MG63 (cell line): ENCODE data around the gene TMC4. TPM values are rescaled to one million over a fixed set of nuclear protein-coding genes. Genes with fewer than 3 reads are reported as not detected.
"Not testable (repeated sequence)": the region's sequence is repeated elsewhere in the genome, so short reads cannot be mapped to it uniquely, and the experiment has no call there.

Experiments used
- DNase-seq: peaks from one replicate; pipeline ENCODE4 v3.0.0-alpha.2; 2020
- H3K27me3 ChIP-seq: fragments of 250-450 bp; sonication (Bioruptor Pico); 2 replicates; pipeline ENCODE4 v1.5.1; 2020; ENCODE audit warnings: mild to moderate bottlenecking, moderate library complexity
- H3K36me3 ChIP-seq: fragments of 250-450 bp; sonication (Bioruptor Pico); 2 replicates; pipeline ENCODE4 v1.5.1; 2020; ENCODE audit warnings: mild to moderate bottlenecking, moderate library complexity
- H3K4me3 ChIP-seq: fragments of 250-450 bp; sonication (Bioruptor Pico); 2 replicates; pipeline ENCODE4 v1.5.1; 2020; ENCODE audit warnings: mild to moderate bottlenecking, moderate library complexity
- H3K9me3 ChIP-seq: fragments of 250-450 bp; sonication (Bioruptor Pico); 2 replicates; pipeline ENCODE4 v1.5.1; 2020; ENCODE audit warnings: mild to moderate bottlenecking, moderate library complexity
- total RNA-seq: library from RNA; depleted of rRNA; stranded (reverse); fragments of >200 nt; shearing (Covaris generic); gene quantifications from 2 replicates; pipeline ENCODE4 v1.2.3, GENCODE V29; 2014; ENCODE audit warnings: low replicate concordance

Gene TMC4
- total RNA-seq, 1 experiment from 2014 or later: not detected

- Histone ChIP-seq H3K27me3 (no peaks in the 10 kb centered on the region), H3K4me3 (no peak overlapping the region), H3K9me3 (no peaks in the 10 kb centered on the region), H3K36me3 (peaks cover 81% of the 10 kb centered on the region)
- DNase-seq: no peak
Measured at GRCh38 chr19:54207676-54207982, 34.7 kb upstream of the TMC4 start.

DNA sequence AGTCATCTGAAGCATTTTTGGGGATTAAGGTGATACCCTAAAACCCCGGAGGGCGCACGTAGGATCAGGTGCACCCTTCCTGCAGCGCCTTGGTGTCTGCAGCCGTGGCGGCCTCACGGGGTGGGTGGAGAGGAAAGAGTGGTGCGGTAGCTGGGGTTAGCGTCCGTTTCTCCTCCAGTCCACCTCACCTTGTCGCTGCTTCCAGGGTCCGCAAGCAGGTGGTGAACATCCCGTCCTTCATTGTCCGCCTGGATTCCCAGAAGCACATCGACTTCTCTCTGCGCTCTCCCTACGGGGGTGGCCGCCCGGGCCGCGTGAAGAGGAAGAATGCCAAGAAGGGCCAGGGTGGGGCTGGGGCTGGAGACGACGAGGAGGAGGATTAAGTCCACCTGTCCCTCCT lies 34.2 kb upstream of the TMC4 start:
- DNase-seq: not testable (repeated sequence)
- H3K36me3 ChIP-seq: peaks cover 83% of the 10 kb centered on the region

DNA sequence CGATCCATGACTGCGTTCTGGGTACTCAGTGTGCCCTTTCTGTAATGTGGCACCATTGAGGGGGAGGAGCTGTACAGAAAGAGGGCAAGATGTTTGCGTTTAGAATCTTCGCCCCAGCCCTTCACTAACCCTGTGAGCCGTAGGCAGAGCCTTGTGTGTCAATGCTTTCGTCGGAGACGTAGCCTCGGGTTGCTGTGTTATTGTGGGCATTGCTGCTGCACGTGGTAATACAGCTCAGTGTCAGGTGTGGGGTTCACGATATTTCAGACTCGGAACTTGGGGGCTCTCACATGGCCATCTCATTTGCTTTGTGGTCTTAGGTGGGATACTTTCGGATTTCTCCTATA lies 33.8 kb upstream of the TMC4 start:
- Histone ChIP-seq H3K36me3 (peaks cover 87% of the 10 kb centered on the region), H3K4me3 (no peak overlapping the region), H3K27me3 (no peaks in the 10 kb centered on the region), H3K9me3 (no peaks in the 10 kb centered on the region)
- no peak for DNase-seq

More for the DNA sequence above, 34.2 kb upstream of the TMC4 start:
- H3K27me3 ChIP-seq, H3K4me3 ChIP-seq, H3K9me3 ChIP-seq: not testable (repeated sequence)

DNA sequence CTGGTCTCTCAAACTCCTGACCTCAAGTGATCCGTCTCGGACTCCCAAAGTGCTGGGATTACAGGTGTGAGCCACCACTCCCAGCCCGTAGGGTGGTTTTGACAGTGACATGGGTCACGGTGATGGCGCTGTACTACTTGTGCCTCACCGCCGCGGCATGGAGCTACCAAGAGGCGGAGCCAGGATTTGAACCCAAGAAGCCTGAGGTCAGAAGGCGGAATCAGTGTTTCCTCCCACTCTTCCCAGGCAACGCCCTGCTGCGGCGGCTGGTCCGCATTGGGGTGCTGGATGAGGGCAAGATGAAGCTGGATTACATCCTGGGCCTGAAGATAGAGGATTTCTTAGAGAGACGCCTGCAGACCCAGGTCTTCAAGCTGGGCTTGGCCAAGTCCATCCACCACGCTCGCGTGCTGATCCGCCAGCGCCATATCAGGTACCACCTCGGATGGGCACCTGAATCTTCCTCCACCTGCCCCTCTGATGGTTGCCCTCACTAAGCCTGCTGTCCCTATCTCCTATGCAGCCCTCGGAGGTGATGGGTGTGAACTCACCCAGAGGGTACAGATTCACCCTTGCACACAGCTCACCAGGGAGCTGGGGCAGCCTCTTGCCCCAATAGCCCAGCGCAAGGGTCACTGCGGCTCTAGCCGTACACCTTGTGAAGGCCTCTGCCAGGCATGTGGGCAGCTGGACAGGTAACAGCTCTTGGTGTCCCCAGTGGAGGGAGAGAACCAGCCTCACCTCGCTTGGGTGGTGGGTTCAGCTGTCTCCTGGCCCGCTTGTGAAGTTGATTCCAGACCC lies 33.3 kb upstream of the TMC4 start:
- DNase-seq: no peak
- H3K4me3 ChIP-seq: no peak overlapping the region
- H3K27me3 ChIP-seq: no peaks in the 10 kb centered on the region
- no peaks in the 10 kb centered on the region for H3K9me3 ChIP-seq
- peaks cover 92% of the 10 kb centered on the region for H3K36me3 ChIP-seq

DNA sequence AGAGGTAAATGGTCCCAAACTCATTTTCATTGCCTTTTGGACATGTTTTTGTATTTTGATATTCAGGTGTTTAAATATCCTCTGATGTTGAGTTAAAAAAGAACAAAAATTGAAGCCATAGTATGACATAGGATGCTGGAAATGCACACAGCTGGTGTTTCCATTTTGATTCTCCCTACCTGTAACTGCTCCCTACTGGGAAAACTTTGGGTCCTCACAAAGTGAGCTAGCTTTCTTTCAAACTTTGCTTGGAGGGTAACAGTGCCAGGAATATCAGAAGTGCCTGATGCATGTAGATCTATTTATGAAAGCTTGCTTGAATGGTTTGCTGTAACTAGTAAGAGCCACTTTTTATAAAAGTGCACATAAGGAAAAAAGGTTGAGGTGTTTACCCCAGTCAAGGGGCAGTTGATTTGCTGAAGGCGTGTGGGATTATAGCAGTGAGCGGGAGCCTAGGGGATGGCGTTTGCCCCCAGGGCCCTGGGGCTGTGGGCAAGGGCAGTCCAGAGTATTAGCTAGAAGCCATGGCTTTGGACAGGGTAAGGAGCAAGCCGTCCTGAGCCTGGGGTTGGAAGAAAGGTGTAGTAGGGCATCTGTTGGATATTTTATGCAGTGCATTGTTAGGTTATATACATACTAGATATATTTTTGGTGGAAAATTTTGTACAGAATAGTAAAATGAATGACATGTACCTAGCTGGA lies 32.0 kb upstream of the TMC4 start:
- DNase-seq: no peak
- H3K9me3 ChIP-seq: no peaks in the 10 kb centered on the region
- H3K36me3 ChIP-seq: peaks cover 91% of the 10 kb centered on the region
- peak overlapping the region; percentile 82; the same call in 1 of the 2 replicates for H3K4me3 ChIP-seq
- no peaks in the 10 kb centered on the region for H3K27me3 ChIP-seq

GRCh38 chr19:54203151-54203611 lies 30.2 kb upstream of the TMC4 start:
- peak; percentile 66 for DNase-seq
- Histone ChIP-seq H3K36me3 (peaks cover 75% of the 10 kb centered on the region), H3K4me3 (peak overlapping the region; percentile 82), H3K9me3 (no peaks in the 10 kb centered on the region), H3K27me3 (no peaks in the 10 kb centered on the region)

DNA sequence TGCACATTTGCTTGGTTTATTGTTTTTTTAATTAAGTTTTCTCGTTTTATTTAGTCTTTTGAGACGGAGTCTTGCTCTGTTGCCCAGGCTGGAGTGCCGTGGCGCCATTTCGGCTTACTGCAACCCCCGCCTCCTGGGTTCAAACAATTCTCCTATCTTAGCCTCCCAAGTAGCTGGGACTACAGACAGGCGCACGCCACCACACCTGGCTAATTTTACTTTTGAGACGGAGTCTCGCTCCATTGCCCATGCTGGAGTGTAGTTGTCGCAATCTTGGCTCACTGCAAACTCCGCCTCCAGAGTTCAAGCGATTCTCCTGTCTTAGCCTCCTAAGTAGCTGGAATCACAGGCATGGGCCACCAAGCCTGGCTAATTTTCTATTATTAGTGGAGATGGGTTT lies 29.0 kb upstream of the TMC4 start:
- no peaks in the 10 kb centered on the region for H3K27me3 ChIP-seq
- no peaks in the 10 kb centered on the region for H3K9me3 ChIP-seq
- peaks cover 63% of the 10 kb centered on the region for H3K36me3 ChIP-seq
- no peak for DNase-seq
- peak overlapping the region; percentile 82 for H3K4me3 ChIP-seq

DNA sequence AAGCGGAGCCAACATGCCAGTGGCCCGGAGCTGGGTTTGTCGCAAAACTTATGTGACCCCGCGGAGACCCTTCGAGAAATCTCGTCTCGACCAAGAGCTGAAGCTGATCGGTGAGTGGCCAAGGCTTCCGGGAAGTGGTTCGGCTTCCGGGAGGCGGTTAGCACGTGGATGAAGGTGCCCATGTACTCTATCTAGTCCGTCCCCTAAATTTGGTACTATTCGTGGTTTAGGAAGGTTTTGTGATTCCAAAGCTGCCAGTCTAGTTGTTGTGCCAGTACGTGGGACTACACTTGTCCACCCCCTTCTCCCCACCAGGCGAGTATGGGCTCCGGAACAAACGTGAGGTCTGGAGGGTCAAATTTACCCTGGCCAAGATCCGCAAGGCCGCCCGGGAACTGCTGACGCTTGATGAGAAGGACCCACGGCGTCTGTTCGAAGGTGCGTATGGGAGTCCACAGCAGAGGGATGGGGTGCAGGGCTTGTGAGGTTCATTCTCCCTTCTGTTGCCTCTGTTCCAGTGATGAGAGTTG lies 28.3 kb upstream of the TMC4 start:
- Histone ChIP-seq H3K9me3 (no peaks in the 10 kb centered on the region), H3K4me3 (peak overlapping the region; percentile 82), H3K36me3 (peaks cover 56% of the 10 kb centered on the region), H3K27me3 (no peaks in the 10 kb centered on the region)
- no peak for DNase-seq

GRCh38 chr19:54199401-54199800 lies 26.4 kb upstream of the TMC4 start:
- no peak overlapping the region for H3K4me3 ChIP-seq

DNA sequence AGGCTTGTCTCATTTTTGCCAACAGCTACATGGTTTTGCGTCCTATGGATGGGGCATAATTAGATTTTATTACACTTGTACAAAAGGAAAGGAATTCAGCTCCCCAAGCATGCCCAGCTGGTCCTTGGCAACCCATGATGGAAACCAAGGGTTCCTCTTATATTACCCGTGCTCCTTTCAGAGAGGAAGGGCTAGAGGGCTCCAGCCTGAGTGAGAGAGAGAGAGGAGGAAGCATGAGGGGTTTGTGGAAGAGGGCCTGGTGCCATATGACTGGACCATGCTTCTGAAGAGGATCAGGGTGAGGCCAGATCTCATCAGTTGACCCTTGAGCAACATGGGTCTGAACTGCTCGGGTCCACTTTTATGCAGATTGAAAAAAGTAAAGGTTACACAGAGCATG lies 24.2 kb upstream of the TMC4 start:
- no peaks in the 10 kb centered on the region for H3K27me3 ChIP-seq
- H3K4me3 ChIP-seq: no peak overlapping the region
- DNase-seq: no peak
- no peaks in the 10 kb centered on the region for H3K9me3 ChIP-seq
- peaks cover 36% of the 10 kb centered on the region for H3K36me3 ChIP-seq

More at GRCh38 chr19:54199401-54199800, 26.4 kb upstream of the TMC4 start:
- peaks cover 44% of the 10 kb centered on the region for H3K36me3 ChIP-seq
- no peaks in the 10 kb centered on the region for H3K9me3 ChIP-seq
- H3K27me3 ChIP-seq: no peaks in the 10 kb centered on the region
- DNase-seq: no peak

- Histone ChIP-seq H3K36me3 (peaks cover 31% of the 10 kb centered on the region), H3K9me3 (no peaks in the 10 kb centered on the region), H3K4me3 (no peak overlapping the region), H3K27me3 (no peaks in the 10 kb centered on the region)
- peak; percentile 77 for DNase-seq
Measured at GRCh38 chr19:54196536-54196935, 23.6 kb upstream of the TMC4 start.

DNA sequence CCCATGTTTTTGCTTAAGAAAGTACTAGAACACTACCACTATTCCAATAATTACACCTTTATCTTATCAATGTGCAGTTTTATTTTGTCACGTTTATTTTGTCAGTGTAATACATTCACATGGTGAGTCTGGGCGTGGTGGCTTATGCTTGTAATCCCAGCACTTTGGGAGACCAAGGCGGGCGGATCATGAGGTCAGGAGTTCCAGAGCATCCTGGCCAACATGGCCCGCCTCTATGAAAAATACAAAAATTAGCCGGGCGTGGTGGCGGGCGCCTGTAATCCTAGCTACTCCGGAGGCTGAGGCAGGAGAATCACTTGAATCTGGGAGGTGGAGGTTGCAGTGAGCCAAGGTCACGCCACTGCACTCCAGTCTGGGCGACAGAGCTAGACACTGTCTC lies 21.5 kb upstream of the TMC4 start:
- not testable (repeated sequence) for H3K27me3 ChIP-seq, H3K4me3 ChIP-seq, H3K9me3 ChIP-seq, DNase-seq
- peaks cover 22% of the 10 kb centered on the region for H3K36me3 ChIP-seq

DNA sequence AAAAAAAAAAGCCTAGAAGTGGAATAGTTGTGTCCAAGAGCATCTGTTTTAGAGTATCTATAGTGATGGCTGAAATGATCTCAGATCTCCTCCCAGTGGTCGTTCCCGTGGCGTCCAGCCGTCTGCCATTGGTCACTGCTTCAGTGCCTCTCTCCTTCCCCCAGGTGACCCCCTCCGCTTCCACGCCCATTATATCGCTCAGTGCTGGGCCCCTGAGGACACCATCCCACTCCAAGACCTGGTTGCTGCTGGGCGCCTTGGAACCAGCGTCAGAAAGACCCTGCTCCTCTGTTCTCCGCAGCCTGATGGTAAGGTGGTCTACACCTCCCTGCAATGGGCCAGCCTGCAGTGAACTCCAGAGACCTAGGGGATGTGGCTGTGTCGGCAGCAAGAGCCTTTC lies 20.1 kb upstream of the TMC4 start:
- Histone ChIP-seq H3K9me3 (no peaks in the 10 kb centered on the region), H3K4me3 (no peak overlapping the region), H3K27me3 (no peaks in the 10 kb centered on the region), H3K36me3 (peaks cover 22% of the 10 kb centered on the region)
- no peak for DNase-seq

DNA sequence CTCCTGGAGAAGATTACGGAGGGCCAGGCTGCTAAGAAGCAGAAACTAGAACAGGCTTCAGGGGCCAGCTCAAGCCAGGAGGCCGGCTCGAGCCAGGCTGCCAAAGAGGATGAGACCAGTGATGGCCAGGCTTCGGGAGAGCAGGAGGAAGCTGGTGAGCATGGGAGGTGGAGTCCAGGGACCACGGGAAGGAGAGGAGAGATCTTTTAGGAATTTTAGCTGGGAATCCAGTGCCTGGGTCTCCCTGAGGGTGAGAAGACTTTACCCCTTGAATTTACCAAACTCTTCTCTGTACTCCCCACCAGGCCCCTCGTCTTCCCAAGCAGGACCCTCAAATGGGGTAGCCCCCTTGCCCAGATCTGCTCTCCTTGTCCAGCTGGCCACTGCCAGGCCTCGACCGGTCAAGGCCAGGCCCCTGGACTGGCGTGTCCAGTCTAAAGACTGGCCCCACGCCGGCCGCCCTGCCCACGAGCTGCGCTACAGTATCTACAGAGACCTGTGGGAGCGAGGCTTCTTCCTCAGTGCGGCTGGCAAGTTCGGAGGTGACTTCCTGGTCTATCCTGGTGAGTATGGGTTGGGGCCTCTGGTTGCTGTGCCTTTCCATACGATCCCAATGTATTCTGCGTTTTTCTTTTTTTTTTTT lies 19.0 kb upstream of the TMC4 start:
- Histone ChIP-seq H3K4me3 (peak overlapping the region; percentile 84), H3K36me3 (peaks cover 22% of the 10 kb centered on the region), H3K27me3 (no peaks in the 10 kb centered on the region), H3K9me3 (no peaks in the 10 kb centered on the region)
- DNase-seq: no peak

GRCh38 chr19:54191011-54191810 lies 18.3 kb upstream of the TMC4 start, which contains the start of gene TSEN34:
TSS of gene TSEN34 (plus strand) at chr19:54191308. CDS start at chr19:54191365, 57 bp downstream.
- H3K27me3 ChIP-seq: no peaks in the 10 kb centered on the region
- peak; percentile 81 for DNase-seq
- H3K4me3 ChIP-seq: peak within 1 kb of the TSS; percentile 84
- H3K36me3 ChIP-seq: peaks cover 26% of the 10 kb centered on the region
- no peaks in the 10 kb centered on the region for H3K9me3 ChIP-seq

DNA sequence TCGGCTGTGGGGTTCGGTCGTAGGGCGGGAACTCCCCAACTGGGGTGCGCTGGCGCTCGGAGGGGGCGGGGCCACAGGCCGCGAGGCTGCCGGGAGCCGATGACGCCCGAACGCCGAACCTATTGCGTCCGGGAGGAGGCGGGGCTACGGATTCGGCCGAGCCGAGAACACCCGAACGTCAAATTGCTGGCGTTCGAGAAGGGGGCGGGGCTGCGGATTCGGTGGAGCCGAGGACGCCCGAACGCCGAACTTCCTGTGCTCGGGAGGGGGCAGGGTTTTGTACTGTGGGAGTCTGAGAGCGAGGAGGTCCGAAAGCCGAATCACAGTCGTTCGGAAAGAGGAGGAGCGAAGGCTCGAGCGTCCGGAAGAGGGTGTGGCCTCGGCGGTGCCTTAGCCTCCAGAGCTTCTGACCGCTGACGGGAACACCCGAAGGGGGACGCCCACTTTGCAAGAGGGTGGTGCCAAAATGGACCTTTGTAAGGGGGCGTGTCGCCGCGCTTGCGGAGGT lies 17.6 kb upstream of the TMC4 start:
- no peaks in the 10 kb centered on the region for H3K27me3 ChIP-seq
- peaks cover 28% of the 10 kb centered on the region for H3K36me3 ChIP-seq
- peak; percentile 98 for DNase-seq
- peak overlapping the region; percentile 84 for H3K4me3 ChIP-seq
- no peaks in the 10 kb centered on the region for H3K9me3 ChIP-seq
